Body of pancreas (tissue), 4 donors: Measurements from ENCODE around the gene SGMS1.

ENCODE experiments used
- CTCF ChIP-seq, 7 experiments: fragments of 450-650 bp in 4 of 7; fragments of 200-600 bp in 3 of 7; sonication (generic) in 3 of 7; IDR thresholded peaks; one replicate each; pipeline ENCODE4 v1.5.1; 2016 to 2019; ENCODE audit warnings: antibody characterized with exemption in 7 of 7
- POLR2A ChIP-seq, 3 donors: fragments of 450-650 bp; IDR thresholded peaks; one replicate each; pipeline ENCODE4 v1.6.1; 2016; ENCODE audit warnings: antibody characterized with exemption in 3 of 3, mild to moderate bottlenecking in 2 of 3

GRCh38 chr10:50578949-50579348 lies 44.8 kb downstream of the SGMS1 start:
- TF ChIP-seq CTCF (IDR thresholded peaks at IDR 0.05) (no peak), POLR2A (IDR thresholded peaks at IDR 0.05) (no peak)
